Measurements from ENCODE around the gene CHD3. TPM values are rescaled to one million over a fixed set of nuclear protein-coding genes. Genes with fewer than 3 reads are reported as not detected.
A peak's percentile ranks its signal among the peaks of the same experiment; 100 is the strongest.

Gene CHD3
- total RNA-seq, 2 donors from 2014 or later, result 53.7 to 69.9 TPM

GRCh38 chr17:7856811-7857712, 31.5 kb upstream of the CHD3 start, which contains the start of gene NAA38:
NAA38 (minus strand) TSS chr17:7857559; CDS start chr17:7857463, 96 bp downstream.
- no peaks in the 10 kb centered on the region for H3K27me3 ChIP-seq
- H3K27ac ChIP-seq, result peak within 1 kb of the TSS; percentile 82 to 96 (median 94)
- no peaks in the 10 kb centered on the region for H3K9me3 ChIP-seq
- H3K36me3 ChIP-seq (replicated peaks in 1 of 2; ENCODE audit: insufficient read depth in 1 of 2, low read depth in 2 of 2), result no peaks in the 10 kb centered on the region
- TF ChIP-seq POLR2A (IDR thresholded peaks at IDR 0.05), result peak in 2 of 3 donors; percentile 57 to 63
- TF ChIP-seq, protein P1, sequence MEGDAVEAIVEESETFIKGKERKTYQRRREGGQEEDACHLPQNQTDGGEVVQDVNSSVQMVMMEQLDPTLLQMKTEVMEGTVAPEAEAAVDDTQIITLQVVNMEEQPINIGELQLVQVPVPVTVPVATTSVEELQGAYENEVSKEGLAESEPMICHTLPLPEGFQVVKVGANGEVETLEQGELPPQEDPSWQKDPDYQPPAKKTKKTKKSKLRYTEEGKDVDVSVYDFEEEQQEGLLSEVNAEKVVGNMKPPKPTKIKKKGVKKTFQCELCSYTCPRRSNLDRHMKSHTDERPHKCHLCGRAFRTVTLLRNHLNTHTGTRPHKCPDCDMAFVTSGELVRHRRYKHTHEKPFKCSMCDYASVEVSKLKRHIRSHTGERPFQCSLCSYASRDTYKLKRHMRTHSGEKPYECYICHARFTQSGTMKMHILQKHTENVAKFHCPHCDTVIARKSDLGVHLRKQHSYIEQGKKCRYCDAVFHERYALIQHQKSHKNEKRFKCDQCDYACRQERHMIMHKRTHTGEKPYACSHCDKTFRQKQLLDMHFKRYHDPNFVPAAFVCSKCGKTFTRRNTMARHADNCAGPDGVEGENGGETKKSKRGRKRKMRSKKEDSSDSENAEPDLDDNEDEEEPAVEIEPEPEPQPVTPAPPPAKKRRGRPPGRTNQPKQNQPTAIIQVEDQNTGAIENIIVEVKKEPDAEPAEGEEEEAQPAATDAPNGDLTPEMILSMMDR (IDR thresholded peaks at IDR 0.05), result peak; percentile 18 to 73 (median 64)
- peak within 1 kb of the TSS; percentile 49 for H3K4me3 ChIP-seq
- peaks cover 37% of the 10 kb centered on the region for H3K4me1 ChIP-seq
- WGBS, 2 donors, result 0% methylated on average over 25 to 61 of the region's 64 CpGs
- DNase-seq, result peak; percentile 96 to 99 (median 98)
- peak; percentile 90 for ATAC-seq
- intact Hi-C loops (cut with DNase I), result loop anchor here (5.0 kb wide), 1 partner anchor 35 kb away; no protein-coding TSS in a partner anchor

DNA sequence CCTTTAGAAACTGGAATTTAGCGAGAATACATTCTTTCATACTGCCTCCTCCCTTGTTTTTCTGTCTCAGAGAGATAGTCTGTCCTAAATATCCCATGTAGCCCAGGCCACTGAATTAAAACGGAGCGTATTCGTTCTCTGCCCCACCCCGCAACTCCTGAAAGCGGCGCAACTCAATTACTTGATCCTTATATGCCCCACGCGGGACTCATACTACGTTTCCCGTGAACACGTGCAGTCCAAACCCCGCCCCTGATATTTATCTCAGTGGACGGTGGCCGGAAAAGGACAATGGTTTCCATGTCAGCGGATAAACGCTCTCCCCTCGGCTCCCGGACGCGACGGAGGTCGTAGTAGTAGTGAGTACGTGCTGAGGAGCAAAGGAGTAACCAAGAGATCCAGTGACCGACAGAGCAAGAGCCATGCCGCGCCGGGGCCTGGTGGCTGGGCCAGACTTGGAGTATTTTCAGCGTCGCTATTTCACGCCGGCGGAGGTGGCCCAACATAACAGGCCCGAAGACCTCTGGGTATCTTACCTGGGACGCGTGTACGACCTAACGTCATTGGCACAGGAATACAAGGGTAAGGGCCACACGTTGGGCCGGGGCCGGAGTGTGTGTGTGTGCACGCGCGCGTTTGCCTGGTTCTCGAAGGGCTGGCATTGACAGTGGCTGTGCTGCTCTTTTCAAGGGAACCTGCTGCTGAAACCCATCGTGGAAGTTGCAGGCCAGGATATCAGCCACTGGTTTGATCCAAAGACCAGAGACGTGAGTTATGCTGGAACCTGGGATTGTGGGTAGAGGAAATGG, 30.7 kb upstream of the CHD3 start, which contains the start of gene CYB5D1:
Gene CYB5D1, plus strand, starts transcription at position 291 of the 809 bp plus-strand sequence. Its CDS starts 132 bp downstream, at position 423.
- ATAC-seq (peak; percentile 69), DNase-seq (peak; percentile 90 to 96 (median 94))
- peak within 1 kb of the TSS; percentile 49 for H3K4me3 ChIP-seq
- TF ChIP-seq, protein P1 (IDR thresholded peaks at IDR 0.05), result peak in 2 of 7 experiments; percentile 3 to 14
- TF ChIP-seq POLR2A (IDR thresholded peaks at IDR 0.05), result peak in 2 of 3 donors; percentile 70 to 75
- no peaks in the 10 kb centered on the region for H3K9me3 ChIP-seq
- peak within 1 kb of the TSS; percentile 82 to 96 (median 94) for H3K27ac ChIP-seq
- WGBS, 2 donors, result 1 to 7% methylated on average over 19 to 48 of the region's 48 CpGs
- intact Hi-C loops (cut with DNase I), result loop anchor here (5.0 kb wide), 1 partner anchor 36 kb away; no protein-coding TSS in a partner anchor
- H3K27me3 ChIP-seq, result no peaks in the 10 kb centered on the region
- H3K36me3 ChIP-seq (replicated peaks in 1 of 2; ENCODE audit: insufficient read depth in 1 of 2, low read depth in 2 of 2), result no peaks in the 10 kb centered on the region
- peaks cover 34% of the 10 kb centered on the region for H3K4me1 ChIP-seq

GRCh38 chr17:7858522-7858810, 30.1 kb upstream of the CHD3 start:
- DNase-seq (peak; percentile 49 to 69 (median 63)), ATAC-seq (peak; percentile 11)
- intact Hi-C loops (cut with DNase I), result loop anchor here (5.0 kb wide), 1 partner anchor 36 kb away; no protein-coding TSS in a partner anchor
- peak overlapping the region; percentile 82 to 96 (median 94) for H3K27ac ChIP-seq
- H3K4me3 ChIP-seq, result peak overlapping the region in 1 of 2 donors; percentile 49
- H3K36me3 ChIP-seq (replicated peaks in 1 of 2; ENCODE audit: insufficient read depth in 1 of 2, low read depth in 2 of 2), result no peaks in the 10 kb centered on the region
- H3K27me3 ChIP-seq, result no peaks in the 10 kb centered on the region
- TF ChIP-seq POLR2A (IDR thresholded peaks at IDR 0.05), result no peak
- TF ChIP-seq, protein P1 (IDR thresholded peaks at IDR 0.05), result peak; percentile 24 to 64 (median 43)
- WGBS, 2 donors, result 9 to 13% methylated on average over 7 to 20 of the region's 20 CpGs
- H3K4me1 ChIP-seq, result peaks cover 34% of the 10 kb centered on the region
- H3K9me3 ChIP-seq, result no peaks in the 10 kb centered on the region

GRCh38 chr17:7859028-7859427, 29.6 kb upstream of the CHD3 start:
- intact Hi-C loops (cut with DNase I), result loop anchor here (5.0 kb wide), 1 partner anchor 37 kb away; no protein-coding TSS in a partner anchor
- H3K4me1 ChIP-seq, result peaks cover 34% of the 10 kb centered on the region
- no peaks in the 10 kb centered on the region for H3K27me3 ChIP-seq
- WGBS, 2 donors, result 54 to 68% methylated on average over 8 of the region's 8 CpGs
- no peaks in the 10 kb centered on the region for H3K9me3 ChIP-seq
- no peak for TF ChIP-seq POLR2A (IDR thresholded peaks at IDR 0.05)
- TF ChIP-seq, protein P1 (IDR thresholded peaks at IDR 0.05), result no peak
- DNase-seq, result no peak
- no peak for ATAC-seq
- H3K27ac ChIP-seq, result peak overlapping the region in 2 of 4 donors; percentile 82 to 96
- no peak overlapping the region for H3K4me3 ChIP-seq
- no peaks in the 10 kb centered on the region for H3K36me3 ChIP-seq (replicated peaks in 1 of 2; ENCODE audit: insufficient read depth in 1 of 2, low read depth in 2 of 2)
